ENCODE results near the gene KLK10. TPM values are rescaled to one million over a fixed set of nuclear protein-coding genes. Genes with fewer than 3 reads are reported as not detected.

KLK10 gene
- total and polyA plus RNA-seq, 10 of the 15 experiments (the other 5 are each of a cell fraction or from before 2014, with no cell fraction given): not detected

DNA sequence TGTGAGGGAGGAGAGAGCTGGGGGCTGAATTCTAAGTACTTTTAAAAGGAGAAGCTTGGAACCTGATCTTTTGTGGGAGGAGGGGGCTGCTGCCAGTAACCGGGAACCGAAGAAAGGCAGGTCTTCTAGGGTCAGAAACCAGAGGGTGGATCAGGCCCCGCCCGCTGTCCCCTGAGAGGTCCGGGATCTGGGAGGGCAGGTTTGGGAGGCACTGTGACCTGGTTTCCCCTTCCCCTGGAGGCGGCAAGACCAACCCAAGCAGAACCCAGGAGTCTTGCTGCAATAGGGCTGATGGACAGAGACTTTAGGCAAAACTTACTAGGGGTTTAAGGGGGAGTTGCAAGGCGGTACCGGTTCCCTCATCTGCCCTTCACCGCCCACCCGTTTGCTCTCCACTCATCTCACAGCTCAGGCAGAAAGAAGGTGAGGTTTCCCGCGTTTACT, 17.4 kb downstream of the KLK10 start:
- FAIRE-seq (no peak), ATAC-seq (no peak), DNase-seq (ENCODE audit: low read depth, low spot score) (no peak)
- POLR2A ChIA-PET: no interaction called here
- RAD21 ChIA-PET (ENCODE audit: unreplicated experiment): no interaction called here
- Histone ChIP-seq H3K9me3 (replicated peaks; ENCODE audit: control insufficient read depth, insufficient read depth, low read length) (no peaks in the 10 kb centered on the region), H3K27me3 (replicated peaks in 1 of 2; ENCODE audit: control insufficient read depth in 2 of 2, insufficient read depth in 2 of 2, low read length in 1 of 2) (no peaks in the 10 kb centered on the region; a peak in 1 of 4 replicates), H3K4me3 (no peak overlapping the region), H3K9ac (ENCODE audit: control insufficient read depth, insufficient read depth, low read length) (no peak overlapping the region), H3K27ac (ENCODE audit: control insufficient read depth, insufficient read depth) (no peak overlapping the region), H4K20me1 (ENCODE audit: control insufficient read depth, insufficient read depth) (no peaks in the 10 kb centered on the region), H3K36me3 (ENCODE audit: control insufficient read depth in 2 of 2, insufficient read depth in 2 of 2, low read length in 1 of 2) (no peaks in the 10 kb centered on the region), H3K4me2 (ENCODE audit: control insufficient read depth, insufficient read depth) (no peak overlapping the region), H3K79me2 (ENCODE audit: control insufficient read depth, insufficient read depth, low read length) (no peaks in the 10 kb centered on the region), H3K4me1 (ENCODE audit: control insufficient read depth, insufficient read depth, low read length) (no peaks in the 10 kb centered on the region), H2AFZ (ENCODE audit: control insufficient read depth, low read depth, low read length) (no peak overlapping the region)
- in situ Hi-C loops (cut with MboI) (no loop called here), intact Hi-C loops (cut with micrococcal nuclease; ENCODE audit: unreplicated experiment) (no loop called here)
- TF ChIP-seq JUND (IDR thresholded peaks at IDR 0.05; ENCODE audit: low read depth, low read length): no peak
- no peak for TF ChIP-seq CBX5 (IDR thresholded peaks at IDR 0.05; ENCODE audit: low read depth)
- no peak for TF ChIP-seq POLR2A (IDR thresholded peaks at IDR 0.05; ENCODE audit: low read depth, low read length)
- TF ChIP-seq SREBF1 (IDR thresholded peaks at IDR 0.05; ENCODE audit: low read length): no peak
- TF ChIP-seq ATF7 (IDR thresholded peaks at IDR 0.05; ENCODE audit: low read depth): no peak
- TF ChIP-seq ESRRA (IDR thresholded peaks at IDR 0.05; ENCODE audit: low read length): no peak
- TF ChIP-seq KDM1A (IDR thresholded peaks at IDR 0.05; ENCODE audit: borderline replicate concordance): no peak
- TF ChIP-seq, protein P1, sequence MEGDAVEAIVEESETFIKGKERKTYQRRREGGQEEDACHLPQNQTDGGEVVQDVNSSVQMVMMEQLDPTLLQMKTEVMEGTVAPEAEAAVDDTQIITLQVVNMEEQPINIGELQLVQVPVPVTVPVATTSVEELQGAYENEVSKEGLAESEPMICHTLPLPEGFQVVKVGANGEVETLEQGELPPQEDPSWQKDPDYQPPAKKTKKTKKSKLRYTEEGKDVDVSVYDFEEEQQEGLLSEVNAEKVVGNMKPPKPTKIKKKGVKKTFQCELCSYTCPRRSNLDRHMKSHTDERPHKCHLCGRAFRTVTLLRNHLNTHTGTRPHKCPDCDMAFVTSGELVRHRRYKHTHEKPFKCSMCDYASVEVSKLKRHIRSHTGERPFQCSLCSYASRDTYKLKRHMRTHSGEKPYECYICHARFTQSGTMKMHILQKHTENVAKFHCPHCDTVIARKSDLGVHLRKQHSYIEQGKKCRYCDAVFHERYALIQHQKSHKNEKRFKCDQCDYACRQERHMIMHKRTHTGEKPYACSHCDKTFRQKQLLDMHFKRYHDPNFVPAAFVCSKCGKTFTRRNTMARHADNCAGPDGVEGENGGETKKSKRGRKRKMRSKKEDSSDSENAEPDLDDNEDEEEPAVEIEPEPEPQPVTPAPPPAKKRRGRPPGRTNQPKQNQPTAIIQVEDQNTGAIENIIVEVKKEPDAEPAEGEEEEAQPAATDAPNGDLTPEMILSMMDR (IDR thresholded peaks at IDR 0.05 in 2 of 3, conservative IDR thresholded peaks at IDR 0.05 in 1 of 3; ENCODE audit: control insufficient read depth in 2 of 3, extremely low read depth in 1 of 3, insufficient read depth in 1 of 3, low read depth in 3 of 3, low read length in 3 of 3): no peak
- TF ChIP-seq, protein P2, sequence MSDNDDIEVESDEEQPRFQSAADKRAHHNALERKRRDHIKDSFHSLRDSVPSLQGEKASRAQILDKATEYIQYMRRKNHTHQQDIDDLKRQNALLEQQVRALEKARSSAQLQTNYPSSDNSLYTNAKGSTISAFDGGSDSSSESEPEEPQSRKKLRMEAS (IDR thresholded peaks at IDR 0.05; ENCODE audit: low read depth, low read length): no peak
- TF ChIP-seq ZNF217 (IDR thresholded peaks at IDR 0.05): no peak
- no peak for TF ChIP-seq CBFB (IDR thresholded peaks at IDR 0.05; ENCODE audit: low read depth)
- TF ChIP-seq IKZF2 (IDR thresholded peaks at IDR 0.05): no peak
- TF ChIP-seq GABPA (IDR thresholded peaks at IDR 0.05; ENCODE audit: low read depth): no peak
- TF ChIP-seq RAD51 (IDR thresholded peaks at IDR 0.05): no peak
- TF ChIP-seq POLR2AphosphoS5 (IDR thresholded peaks at IDR 0.05; ENCODE audit: low read length): no peak
- no peak for TF ChIP-seq NRF1 (conservative IDR thresholded peaks at IDR 0.05; ENCODE audit: low read depth, low read length)
- TF ChIP-seq NFXL1 (IDR thresholded peaks at IDR 0.05; ENCODE audit: borderline replicate concordance): no peak
- TF ChIP-seq, protein P3, sequence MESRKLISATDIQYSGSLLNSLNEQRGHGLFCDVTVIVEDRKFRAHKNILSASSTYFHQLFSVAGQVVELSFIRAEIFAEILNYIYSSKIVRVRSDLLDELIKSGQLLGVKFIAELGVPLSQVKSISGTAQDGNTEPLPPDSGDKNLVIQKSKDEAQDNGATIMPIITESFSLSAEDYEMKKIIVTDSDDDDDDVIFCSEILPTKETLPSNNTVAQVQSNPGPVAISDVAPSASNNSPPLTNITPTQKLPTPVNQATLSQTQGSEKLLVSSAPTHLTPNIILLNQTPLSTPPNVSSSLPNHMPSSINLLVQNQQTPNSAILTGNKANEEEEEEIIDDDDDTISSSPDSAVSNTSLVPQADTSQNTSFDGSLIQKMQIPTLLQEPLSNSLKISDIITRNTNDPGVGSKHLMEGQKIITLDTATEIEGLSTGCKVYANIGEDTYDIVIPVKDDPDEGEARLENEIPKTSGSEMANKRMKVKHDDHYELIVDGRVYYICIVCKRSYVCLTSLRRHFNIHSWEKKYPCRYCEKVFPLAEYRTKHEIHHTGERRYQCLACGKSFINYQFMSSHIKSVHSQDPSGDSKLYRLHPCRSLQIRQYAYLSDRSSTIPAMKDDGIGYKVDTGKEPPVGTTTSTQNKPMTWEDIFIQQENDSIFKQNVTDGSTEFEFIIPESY (IDR thresholded peaks at IDR 0.05): no peak
- TF ChIP-seq SIX5 (IDR thresholded peaks at IDR 0.05; ENCODE audit: low read depth, low read length, severe bottlenecking): no peak
- no peak for TF ChIP-seq SMAD1 (IDR thresholded peaks at IDR 0.05; ENCODE audit: low read depth, partially characterized antibody)
- SMC1A ChIA-PET (ENCODE audit: uncharacterized antibody, unreplicated experiment): no interaction called here
- WGBS (ENCODE audit: insufficient coverage, insufficient replicate concordance, low lambda C conversion rate, missing lambda C conversion rate): 41% methylated on average over 12 of the region's 12 CpGs
- CTCF ChIA-PET: no interaction called here
- no TSS peak for BruUV-seq (replicated peaks)

Measured in GM12878 (cell line).